ENCODE results near the gene HDLBP. TPM values are rescaled to one million over a fixed set of nuclear protein-coding genes. Genes with fewer than 3 reads are reported as not detected.

The HDLBP gene
- total and polyA plus RNA-seq, 10 donors: 46.1 to 333 (median 244) TPM

DNA sequence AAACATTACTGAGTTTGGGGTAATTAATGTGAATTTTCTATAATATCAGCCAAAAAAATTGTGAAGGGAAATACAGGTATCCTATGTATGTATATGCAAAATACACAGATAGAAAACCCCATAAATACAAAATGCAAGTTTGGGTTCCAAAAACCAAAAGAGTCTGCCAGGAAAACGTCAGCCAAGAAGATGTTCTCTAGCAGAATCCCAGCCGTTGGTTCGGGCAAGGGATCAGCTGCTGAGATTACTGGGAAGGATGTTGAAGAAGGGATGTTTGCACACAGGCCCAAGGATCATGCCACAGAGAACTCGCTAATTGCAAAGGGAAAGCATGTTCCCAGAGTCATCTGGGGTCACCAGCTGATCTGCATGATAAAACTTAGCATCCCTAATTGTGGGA is 136.5 kb downstream of the HDLBP start:
- Histone ChIP-seq H3K9me3 (no peaks in the 10 kb centered on the region), H3K4me3 (no peak overlapping the region), H3K4me1 (peaks cover 0 to 5% (median 0%) of the 10 kb centered on the region in 6 donors), H3K27ac (peak overlapping the region in 5 of 8 donors; percentile 23 to 69 (median 43)), H3K36me3 (peaks cover 0 to 100% (median 52%) of the 10 kb centered on the region in 6 donors), H3K27me3 (replicated peaks in 1 of 7) (no peaks in the 10 kb centered on the region)
- DNase-seq: no peak
- intact Hi-C loops (cut with DNase I; ENCODE audit: low total_unique reads): no loop called here
- 77 to 89% (median 80%) methylated on average over 4 of the region's 4 CpGs for WGBS, 5 donors
- TF ChIP-seq POLR2AphosphoS5 (IDR thresholded peaks at IDR 0.05) (no peak), POLR2A (IDR thresholded peaks at IDR 0.05) (no peak), CTCF (IDR thresholded peaks at IDR 0.05 in 8 of 11, conservative IDR thresholded peaks at IDR 0.05 in 3 of 11) (no peak)

DNA sequence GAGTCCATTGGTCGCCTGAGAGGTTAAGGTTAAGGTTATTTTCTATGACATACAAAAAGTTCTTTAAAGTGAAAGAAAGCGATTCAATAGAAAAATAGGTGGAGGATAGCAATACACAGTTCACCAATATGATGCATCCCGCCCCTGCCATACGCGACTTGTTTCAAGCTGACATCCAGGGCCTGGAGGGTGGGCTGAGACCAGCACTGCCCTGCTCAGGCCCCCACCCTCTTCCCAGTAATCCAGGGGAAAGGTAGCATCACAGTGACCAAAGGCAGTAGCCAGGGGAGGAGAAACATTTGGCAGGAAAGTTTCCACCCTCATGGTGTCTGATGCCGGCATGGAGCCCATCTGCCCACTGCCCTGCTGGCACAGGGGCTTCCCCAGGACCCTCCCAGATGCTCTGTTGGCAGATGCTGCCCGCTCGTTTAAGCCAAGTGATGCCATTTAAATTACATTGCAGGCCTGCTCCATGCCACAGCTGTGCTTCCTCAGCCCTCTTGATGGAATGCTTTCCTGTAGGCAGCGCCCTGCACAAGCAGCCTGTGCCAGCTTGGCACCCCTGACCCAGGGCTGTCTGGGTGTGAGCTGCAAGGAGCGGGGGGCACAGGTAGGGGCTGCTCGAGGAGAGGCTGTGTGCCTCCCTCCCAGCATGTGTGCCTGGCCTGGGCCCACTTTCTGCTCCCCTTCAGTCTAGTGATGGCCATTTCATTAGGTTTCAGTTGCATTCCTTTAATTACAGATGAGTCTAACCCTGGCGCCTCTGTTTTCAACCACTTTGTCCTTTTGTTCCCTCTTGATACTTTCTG is 137.7 kb downstream of the HDLBP start:
- Histone ChIP-seq H3K4me3 (no peak overlapping the region), H3K4me1 (peaks cover 0 to 5% (median 0%) of the 10 kb centered on the region in 6 donors), H3K9me3 (no peaks in the 10 kb centered on the region), H3K27ac (no peak overlapping the region), H3K27me3 (replicated peaks in 1 of 7) (no peaks in the 10 kb centered on the region), H3K36me3 (peaks cover 0 to 99% (median 42%) of the 10 kb centered on the region in 6 donors)
- no peak for TF ChIP-seq POLR2A (IDR thresholded peaks at IDR 0.05)
- TF ChIP-seq CTCF (IDR thresholded peaks at IDR 0.05 in 8 of 11, conservative IDR thresholded peaks at IDR 0.05 in 3 of 11): no peak
- TF ChIP-seq POLR2AphosphoS5 (IDR thresholded peaks at IDR 0.05): no peak
- DNase-seq: no peak
- intact Hi-C loops (cut with DNase I; ENCODE audit: low total_unique reads): no loop called here
- 93 to 99% (median 96%) methylated on average over 10 to 12 of the region's 12 CpGs for WGBS, 5 donors

Other genes starting within 250 kb of the HDLBP start
- gene MTERF4, start 213.4 kb downstream of the HDLBP start, total RNA-seq: 10 to 100 TPM; 38.4 to 74.0 (median 51.1) TPM
- gene MTERF4, start 213.4 kb downstream of the HDLBP start, polyA plus RNA-seq: 10 to 100 TPM; 28.4 to 33.7 (median 30.6) TPM
- gene PASK, start 166.2 kb downstream of the HDLBP start, total RNA-seq: 10 to 100 TPM; 10.4 to 35.6 (median 20.8) TPM
- gene PASK, start 166.2 kb downstream of the HDLBP start, polyA plus RNA-seq: 10 to 100 TPM in 2 of 3 donors, 1 to 10 TPM in 1; 8.0 to 11.8 (median 10.6) TPM
- 10 to 100 TPM; 36.1 to 89.3 (median 49.8) TPM for gene PPP1R7, start 165.2 kb downstream of the HDLBP start, total RNA-seq
- 10 to 100 TPM; 37.3 to 56.5 (median 47.9) TPM for gene PPP1R7, start 165.2 kb downstream of the HDLBP start, polyA plus RNA-seq
- gene ANO7, start 127.0 kb downstream of the HDLBP start, total RNA-seq: 1 to 10 TPM; 1.5 to 3.5 (median 3.0) TPM
- gene ANO7, start 127.0 kb downstream of the HDLBP start, polyA plus RNA-seq: 1 to 10 TPM in 1 of 3 donors, under 1 TPM in 2; 0.46 to 1.3 (median 0.56) TPM
- gene SEPTIN2, start 253 bp upstream of the HDLBP start, total RNA-seq: 100 to 1,000 TPM; 236 to 350 (median 327) TPM
- gene SEPTIN2, start 253 bp upstream of the HDLBP start, polyA plus RNA-seq: 100 to 1,000 TPM in 2 of 3 donors, 10 to 100 TPM in 1; 90.3 to 164 (median 102) TPM
- 10 to 100 TPM; 30.9 to 72.8 (median 61.5) TPM for gene FARP2, start 40.6 kb upstream of the HDLBP start, total RNA-seq
- 10 to 100 TPM in 2 of 3 donors, 1 to 10 TPM in 1; 9.1 to 16.5 (median 14.1) TPM for gene FARP2, start 40.6 kb upstream of the HDLBP start, polyA plus RNA-seq
- gene STK25, start 192.9 kb upstream of the HDLBP start, total RNA-seq: 100 to 1,000 TPM; 127 to 217 (median 167) TPM
- gene STK25, start 192.9 kb upstream of the HDLBP start, polyA plus RNA-seq: 100 to 1,000 TPM; 133 to 254 (median 213) TPM
- 10 to 100 TPM in 4 of 7 donors, 1 to 10 TPM in 3; 6.5 to 19.4 (median 13.0) TPM for gene BOK, start 243.1 kb upstream of the HDLBP start, total RNA-seq
- gene BOK, start 243.1 kb upstream of the HDLBP start, polyA plus RNA-seq: 1 to 10 TPM; 3.0 to 7.2 (median 4.5) TPM

Data from spleen (tissue), 11 donors.